Stomach smooth muscle (tissue), 2 donors: Measurements from ENCODE around the gene CALHM1.

Experiments
- H3K27ac ChIP-seq: one replicate; pipeline ENCODE4 v1.7.0; 2013; ENCODE audit warnings: mild to moderate bottlenecking, low read length, inconsistent platforms
- H3K27me3 ChIP-seq, 2 donors: one replicate each; pipeline ENCODE4 v1.7.0; 2013; ENCODE audit warnings: low read length in 2 of 2; ENCODE audit not compliant: insufficient read depth in 2 of 2, control insufficient read depth in 1 of 2
- H3K36me3 ChIP-seq, 2 donors: one replicate each; pipeline ENCODE4 v1.7.0; 2013; ENCODE audit warnings: low read length in 2 of 2; ENCODE audit not compliant: control insufficient read depth in 2 of 2, insufficient read depth in 2 of 2
- H3K4me1 ChIP-seq: one replicate; pipeline ENCODE4 v1.7.0; 2013; ENCODE audit warnings: low read length; ENCODE audit not compliant: control insufficient read depth, insufficient read depth
- H3K4me3 ChIP-seq, 2 donors: one replicate each; pipeline ENCODE4 v1.7.0; 2013; ENCODE audit warnings: low read length in 2 of 2
- H3K9ac ChIP-seq, 2 donors: one replicate each; pipeline ENCODE4 v1.7.0; 2013; ENCODE audit warnings: low read length in 2 of 2, mild to moderate bottlenecking in 1 of 2
- H3K9me3 ChIP-seq, 2 donors: one replicate each; pipeline ENCODE4 v1.7.0; 2013; ENCODE audit warnings: low read length in 2 of 2; ENCODE audit not compliant: control insufficient read depth in 2 of 2
- donor health status: healthy.
- donor health status: Pancreatic carcinoma.

CALHM1 gene

DNA sequence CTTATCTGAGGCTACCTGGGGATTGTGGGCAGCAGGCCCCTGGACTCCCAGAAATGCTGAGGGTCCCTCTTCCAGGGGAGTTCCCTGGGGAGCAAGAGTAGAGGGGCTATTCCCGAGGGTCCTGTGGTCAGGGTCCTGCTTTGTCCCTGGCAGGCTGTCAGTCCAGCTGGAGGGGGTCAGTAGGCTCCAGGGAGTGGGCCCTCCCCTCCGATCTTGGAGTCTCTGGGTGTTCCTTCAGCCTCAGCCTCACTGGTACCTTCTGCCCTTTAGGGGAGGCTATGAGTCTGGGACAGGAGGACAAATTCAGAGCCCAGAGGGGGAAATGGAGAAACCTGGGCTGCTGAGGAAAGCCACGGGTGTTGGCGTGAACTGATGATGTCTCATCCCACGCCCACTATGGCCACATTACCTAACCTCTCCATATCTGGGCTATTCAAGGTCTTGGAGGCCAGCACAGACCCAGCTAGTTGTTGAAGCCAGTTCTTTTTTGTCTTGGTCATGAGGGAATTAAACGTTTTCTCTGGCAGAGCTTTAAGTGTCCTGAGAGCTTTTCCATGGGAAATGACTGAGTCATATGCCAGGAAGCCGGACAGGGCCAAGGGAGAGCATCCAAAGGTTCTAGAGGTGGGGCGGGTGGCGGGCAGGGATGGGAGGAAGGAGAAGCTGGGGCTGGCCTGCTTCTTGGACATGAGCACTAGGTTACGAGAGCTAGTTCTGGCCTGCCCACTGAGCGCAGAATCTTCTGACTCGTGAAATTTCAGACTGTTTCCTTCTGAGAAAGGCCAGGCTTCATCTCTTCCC lies 12.7 kb downstream of the CALHM1 start:
- H3K9ac ChIP-seq = no peak overlapping the region
- no peaks in the 10 kb centered on the region for H3K9me3 ChIP-seq
- no peak overlapping the region for H3K4me3 ChIP-seq
- no peaks in the 10 kb centered on the region for H3K27me3 ChIP-seq
- H3K4me1 ChIP-seq = peaks cover 49% of the 10 kb centered on the region
- peak overlapping the region; percentile 69 for H3K27ac ChIP-seq
- H3K36me3 ChIP-seq = peaks cover 33 to 55% of the 10 kb centered on the region in 2 donors

DNA sequence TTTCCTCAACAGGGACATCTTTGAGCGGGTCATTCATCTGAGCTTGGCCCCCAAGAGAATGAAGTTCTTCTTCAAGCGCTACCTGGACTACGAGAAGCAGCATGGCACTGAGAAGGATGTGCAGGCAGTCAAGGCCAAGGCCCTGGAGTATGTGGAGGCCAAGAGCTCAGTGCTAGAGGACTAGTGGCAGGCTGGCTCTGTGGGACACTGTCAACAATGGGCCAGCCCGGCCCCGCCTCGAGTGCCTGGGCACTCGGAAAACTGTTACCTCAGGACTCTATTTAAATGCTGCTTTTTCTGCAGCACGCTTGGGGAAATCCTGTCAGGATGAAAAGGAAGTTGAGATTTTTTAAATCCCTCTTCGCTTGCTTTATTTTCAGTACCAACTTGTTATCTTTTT lies 13.3 kb downstream of the CALHM1 start:
- Histone ChIP-seq H3K27ac (peak overlapping the region; percentile 69), H3K36me3 (peaks cover 38 to 61% of the 10 kb centered on the region in 2 donors), H3K4me3 (no peak overlapping the region), H3K9me3 (no peaks in the 10 kb centered on the region), H3K27me3 (no peaks in the 10 kb centered on the region), H3K4me1 (peaks cover 45% of the 10 kb centered on the region), H3K9ac (no peak overlapping the region)

DNA sequence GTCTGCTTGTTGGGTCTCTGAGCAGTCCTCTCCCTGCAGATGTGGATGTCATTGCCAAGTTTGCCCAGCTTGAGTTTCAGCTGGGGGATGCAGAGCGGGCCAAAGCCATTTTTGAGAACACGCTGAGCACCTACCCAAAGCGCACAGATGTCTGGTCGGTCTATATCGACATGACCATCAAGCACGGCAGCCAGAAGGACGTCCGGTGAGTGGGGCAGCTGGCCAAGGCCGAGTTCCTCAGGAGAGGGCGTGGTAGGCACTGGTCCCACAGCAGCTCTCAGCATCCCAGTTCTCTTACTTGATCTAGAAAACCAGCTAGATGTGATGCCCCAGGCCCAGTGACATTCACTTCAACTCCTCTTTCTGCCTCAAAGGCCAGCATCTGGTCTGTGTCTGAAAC lies 14.2 kb downstream of the CALHM1 start:
- H3K27me3 ChIP-seq = no peaks in the 10 kb centered on the region
- H3K36me3 ChIP-seq = peaks cover 39 to 65% of the 10 kb centered on the region in 2 donors
- peaks cover 36% of the 10 kb centered on the region for H3K4me1 ChIP-seq
- no peak overlapping the region for H3K9ac ChIP-seq
- no peak overlapping the region for H3K4me3 ChIP-seq
- H3K9me3 ChIP-seq = no peaks in the 10 kb centered on the region
- H3K27ac ChIP-seq = no peak overlapping the region

DNA sequence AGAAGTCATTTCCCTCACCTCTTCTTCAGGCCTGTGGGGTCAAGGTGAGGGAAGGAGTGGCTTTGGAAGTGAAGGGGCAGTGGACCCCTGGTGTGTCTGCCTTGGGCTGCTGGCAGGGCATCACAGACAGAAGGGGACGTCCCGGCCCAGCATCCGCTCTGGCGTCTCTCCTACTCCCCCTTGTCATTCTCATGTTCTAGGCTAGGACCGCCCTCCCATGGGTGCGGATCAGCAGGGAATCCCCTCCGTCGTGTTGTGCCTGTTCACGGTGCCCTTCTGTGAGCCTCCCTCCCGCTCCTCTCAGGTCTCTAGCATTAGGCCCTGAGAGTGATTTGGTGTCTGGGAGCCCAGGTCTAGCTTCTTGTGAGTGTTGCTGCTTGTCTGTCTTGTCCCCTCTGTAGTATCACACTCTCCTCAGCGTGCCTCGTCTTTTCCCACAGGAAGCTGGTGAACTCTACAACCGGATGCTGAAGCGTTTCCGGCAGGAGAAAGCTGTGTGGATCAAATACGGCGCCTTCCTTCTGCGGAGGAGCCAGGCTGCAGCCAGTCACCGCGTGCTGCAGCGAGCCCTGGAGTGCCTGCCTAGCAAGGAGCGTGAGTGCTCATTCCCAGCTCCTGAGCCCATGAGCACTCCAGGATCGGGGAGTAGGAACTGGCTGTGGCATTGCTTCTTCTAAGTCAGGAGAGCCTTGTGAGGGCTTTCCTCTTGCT lies 15.1 kb downstream of the CALHM1 start:
- Histone ChIP-seq H3K36me3 (peaks cover 41 to 63% of the 10 kb centered on the region in 2 donors), H3K4me3 (no peak overlapping the region), H3K27me3 (no peaks in the 10 kb centered on the region), H3K27ac (no peak overlapping the region), H3K4me1 (peaks cover 30% of the 10 kb centered on the region), H3K9ac (no peak overlapping the region), H3K9me3 (no peaks in the 10 kb centered on the region)

DNA sequence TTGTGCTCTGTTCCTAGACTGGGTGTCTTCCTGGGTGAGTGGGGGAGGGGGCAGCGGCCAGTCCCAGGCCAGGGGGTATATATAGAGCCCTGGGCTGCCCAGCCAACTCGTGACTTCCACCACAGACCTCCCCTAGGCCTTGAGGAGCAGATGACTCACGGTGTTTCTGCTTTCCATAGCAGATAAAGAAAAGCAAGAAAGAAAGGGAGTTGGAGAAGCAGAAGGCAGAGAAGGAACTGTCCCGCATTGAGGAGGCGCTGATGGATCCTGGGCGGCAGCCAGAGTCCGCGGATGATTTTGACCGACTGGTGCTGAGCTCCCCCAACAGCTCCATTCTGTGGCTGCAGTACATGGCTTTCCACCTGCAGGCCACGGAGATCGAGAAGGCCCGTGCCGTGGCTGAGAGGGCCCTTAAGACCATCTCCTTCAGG lies 16.7 kb downstream of the CALHM1 start:
- Histone ChIP-seq H3K36me3 (peaks cover 53 to 67% of the 10 kb centered on the region in 2 donors), H3K9ac (no peak overlapping the region), H3K27ac (no peak overlapping the region), H3K27me3 (no peaks in the 10 kb centered on the region), H3K4me3 (no peak overlapping the region), H3K4me1 (peaks cover 21% of the 10 kb centered on the region), H3K9me3 (no peaks in the 10 kb centered on the region)

DNA sequence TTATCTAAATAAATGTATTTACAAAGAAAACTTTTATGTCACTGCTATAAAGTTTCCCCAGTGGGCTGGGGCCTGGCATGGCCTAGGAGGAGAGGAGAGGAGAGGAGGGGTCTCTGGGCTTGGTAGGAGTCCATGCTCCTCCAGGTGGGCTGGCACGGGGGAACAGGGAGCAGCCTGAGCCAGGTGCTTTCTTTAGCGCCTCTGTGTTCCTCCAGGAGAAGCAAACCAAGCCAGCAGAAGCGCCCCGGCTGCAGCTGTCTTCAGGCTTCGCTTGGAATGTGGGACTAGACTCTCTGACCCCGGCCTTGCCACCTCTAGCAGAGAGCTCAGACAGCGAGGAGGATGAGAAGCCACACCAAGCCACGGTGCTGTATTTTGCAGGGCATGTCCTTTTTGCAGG lies 17.1 kb downstream of the CALHM1 start:
- H3K36me3 ChIP-seq = peaks cover 57 to 69% of the 10 kb centered on the region in 2 donors

DNA sequence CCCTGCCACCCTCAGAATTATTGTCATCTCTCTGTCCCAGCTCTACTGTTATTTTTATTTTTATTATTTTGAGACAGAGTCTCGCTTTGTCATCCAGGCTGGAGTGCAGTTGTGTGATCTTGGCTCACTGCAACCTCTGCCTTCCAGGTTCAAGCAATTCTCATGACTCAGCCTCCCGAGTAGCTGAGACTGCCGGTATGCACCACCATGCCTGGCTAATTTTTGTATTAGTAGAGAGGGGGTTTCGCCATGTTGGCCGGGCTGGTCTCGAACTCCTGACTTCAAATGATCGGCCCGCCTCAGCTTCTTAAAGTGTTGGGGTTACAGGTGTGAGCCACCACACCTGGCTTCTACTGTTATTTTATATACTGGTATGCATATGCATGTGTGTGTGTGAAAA lies 17.5 kb downstream of the CALHM1 start:
- no peak overlapping the region for H3K4me3 ChIP-seq
- H3K9ac ChIP-seq = no peak overlapping the region
- no peaks in the 10 kb centered on the region for H3K27me3 ChIP-seq
- H3K27ac ChIP-seq = no peak overlapping the region
- H3K4me1 ChIP-seq = peaks cover 15% of the 10 kb centered on the region
- H3K9me3 ChIP-seq = no peaks in the 10 kb centered on the region
- peaks cover 61 to 71% of the 10 kb centered on the region in 2 donors for H3K36me3 ChIP-seq

More for the DNA sequence above, 17.1 kb downstream of the CALHM1 start:
- peaks cover 17% of the 10 kb centered on the region for H3K4me1 ChIP-seq
- no peak overlapping the region for H3K9ac ChIP-seq
- H3K9me3 ChIP-seq = no peaks in the 10 kb centered on the region
- H3K4me3 ChIP-seq = no peak overlapping the region
- no peak overlapping the region for H3K27ac ChIP-seq
- no peaks in the 10 kb centered on the region for H3K27me3 ChIP-seq

DNA sequence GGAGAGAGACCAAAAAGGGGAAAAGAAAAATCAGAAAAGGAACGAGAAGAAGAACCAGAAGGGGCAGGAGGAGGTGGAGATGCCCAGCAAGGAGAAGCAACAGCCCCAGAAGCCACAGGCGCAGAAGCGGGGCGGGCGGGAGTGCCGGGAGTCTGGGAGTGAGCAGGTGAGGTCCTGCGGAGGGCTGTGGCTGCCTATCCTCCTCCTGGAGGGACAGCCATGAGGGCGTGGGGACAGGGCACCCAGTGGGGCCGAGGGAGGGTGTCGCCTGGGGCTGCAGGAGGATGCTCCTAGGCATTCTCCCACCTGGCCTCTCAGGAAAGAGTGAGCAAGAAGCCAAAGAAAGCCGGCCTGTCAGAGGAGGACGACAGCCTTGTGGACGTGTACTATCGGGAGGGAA lies 18.3 kb downstream of the CALHM1 start:
- Histone ChIP-seq H3K27ac (no peak overlapping the region), H3K27me3 (no peaks in the 10 kb centered on the region), H3K9ac (no peak overlapping the region), H3K4me3 (no peak overlapping the region), H3K9me3 (no peaks in the 10 kb centered on the region), H3K4me1 (peaks cover 9% of the 10 kb centered on the region), H3K36me3 (peaks cover 64 to 71% of the 10 kb centered on the region in 2 donors)

DNA sequence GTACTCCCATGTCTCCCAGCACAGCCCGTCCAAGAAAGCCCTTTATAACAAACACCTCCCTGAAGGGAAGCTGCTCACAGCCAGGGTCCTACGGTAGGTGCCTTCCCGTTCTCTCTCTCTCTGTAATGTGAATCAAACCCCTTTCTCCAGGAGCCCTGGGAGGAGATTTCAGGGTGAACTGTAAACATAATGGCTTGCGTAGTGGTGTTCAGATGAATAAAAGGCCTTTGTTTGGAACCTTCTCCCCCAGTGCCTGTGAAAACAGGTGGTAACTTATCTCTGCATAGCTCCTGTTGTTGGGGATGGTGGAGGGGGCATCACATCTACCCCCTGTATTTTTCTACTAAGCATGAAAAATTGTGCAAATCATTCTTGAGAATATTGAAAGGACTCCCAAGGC lies 18.9 kb downstream of the CALHM1 start:
- Histone ChIP-seq H3K4me1 (peaks cover 4% of the 10 kb centered on the region), H3K9ac (no peak overlapping the region), H3K27me3 (no peaks in the 10 kb centered on the region), H3K27ac (no peak overlapping the region), H3K4me3 (no peak overlapping the region), H3K36me3 (peaks cover 61 to 66% of the 10 kb centered on the region in 2 donors), H3K9me3 (no peaks in the 10 kb centered on the region)

DNA sequence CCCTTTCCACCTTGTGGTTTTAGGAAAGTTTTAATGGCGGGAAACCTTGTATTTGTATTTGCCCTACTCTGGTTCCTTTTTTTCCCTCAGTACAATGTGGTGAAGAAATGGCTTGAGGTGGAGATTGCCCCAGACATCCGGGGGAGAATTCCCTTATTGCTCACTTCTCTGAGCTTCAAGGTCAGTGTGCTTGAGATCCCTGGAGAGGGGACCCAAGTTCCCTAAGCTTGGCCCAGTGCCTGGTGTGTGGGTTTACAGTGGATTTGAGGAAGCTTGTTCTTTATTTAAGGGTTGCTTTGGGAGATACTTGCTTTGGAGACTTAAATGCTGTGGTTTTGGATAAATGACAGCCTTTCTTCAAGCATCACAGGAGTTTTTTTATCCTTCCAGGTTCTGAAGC lies 24.8 kb downstream of the CALHM1 start:
- Histone ChIP-seq H3K27me3 (no peaks in the 10 kb centered on the region), H3K9me3 (no peaks in the 10 kb centered on the region), H3K4me1 (peaks cover 2% of the 10 kb centered on the region), H3K4me3 (no peak overlapping the region), H3K36me3 (peaks cover 38 to 41% of the 10 kb centered on the region in 2 donors), H3K9ac (no peak overlapping the region), H3K27ac (no peak overlapping the region)

DNA sequence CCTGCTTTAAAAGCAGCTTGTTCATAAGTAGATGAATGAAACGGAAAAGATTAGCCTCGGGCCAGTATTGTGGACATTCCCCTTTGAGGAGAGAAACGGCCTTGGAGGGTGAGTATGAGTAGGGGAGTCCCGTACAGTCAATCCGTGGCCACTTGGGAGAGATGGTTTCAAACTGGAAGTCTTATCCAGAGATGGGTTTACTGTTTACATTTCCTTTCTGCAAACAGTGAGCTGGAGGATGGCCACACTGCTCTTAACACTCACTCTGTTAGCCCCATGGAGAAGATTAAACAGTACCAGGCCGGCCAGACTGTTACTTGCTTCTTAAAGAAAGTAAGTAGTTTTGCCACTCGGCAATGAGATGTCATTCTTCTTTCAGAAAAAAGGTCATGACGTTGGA lies 26.8 kb downstream of the CALHM1 start:
- H3K36me3 ChIP-seq = peaks cover 26 to 32% of the 10 kb centered on the region in 2 donors
- no peaks in the 10 kb centered on the region for H3K9me3 ChIP-seq
- H3K9ac ChIP-seq = peak overlapping the region in 1 of 2 donors; percentile 29
- no peaks in the 10 kb centered on the region for H3K27me3 ChIP-seq
- peak overlapping the region; percentile 31 for H3K27ac ChIP-seq
- peak overlapping the region in 1 of 2 donors; percentile 15 for H3K4me3 ChIP-seq
- H3K4me1 ChIP-seq = peaks cover 2% of the 10 kb centered on the region
